GM18519 (cell line): ENCODE results near the gene GATAD2A.
"Not testable (repeated sequence)": the region's sequence is repeated elsewhere in the genome, so short reads cannot be mapped to it uniquely, and the experiment has no call there.

Source experiments
- ATAC-seq: cut with Tn5 transposase; IDR thresholded peaks from one replicate; pipeline ENCODE4 v1.9.1; 2021; ENCODE audit warnings: mild to moderate bottlenecking, moderate library complexity; ENCODE audit not compliant: unreplicated experiment, low FRiP score

Gene GATAD2A

GRCh38 chr19:19388568-19389555 is 16.6 kb upstream of the GATAD2A start:
- no peak for ATAC-seq

GRCh38 chr19:19389683-19390082 is 15.8 kb upstream of the GATAD2A start:
- ATAC-seq: not testable (repeated sequence)

GRCh38 chr19:19394333-19394732 is 11.1 kb upstream of the GATAD2A start:
- not testable (repeated sequence) for ATAC-seq

GRCh38 chr19:19399733-19400433 is 5.6 kb upstream of the GATAD2A start:
- no peak for ATAC-seq

GRCh38 chr19:19402656-19403372 is 2.7 kb upstream of the GATAD2A start:
- ATAC-seq: no peak

- no peak for ATAC-seq
Measured at GRCh38 chr19:19403373-19403901, 2.0 kb upstream of the GATAD2A start.

- no peak for ATAC-seq
Measured at GRCh38 chr19:19405971-19406877, 749 bp downstream of the GATAD2A start.

GRCh38 chr19:19406878-19407632 is 1.6 kb downstream of the GATAD2A start:
- no peak for ATAC-seq

GRCh38 chr19:19407633-19407930 is 2.1 kb downstream of the GATAD2A start:
- no peak for ATAC-seq

- ATAC-seq: no peak
Measured at GRCh38 chr19:19409205-19409604, 3.7 kb downstream of the GATAD2A start.

- ATAC-seq: no peak
Measured at GRCh38 chr19:19409631-19410030, 4.2 kb downstream of the GATAD2A start.

- no peak for ATAC-seq
Measured at GRCh38 chr19:19410553-19411550, 5.4 kb downstream of the GATAD2A start.

- ATAC-seq: no peak
Measured at GRCh38 chr19:19416280-19416679, 10.8 kb downstream of the GATAD2A start.

- ATAC-seq: no peak
Measured at GRCh38 chr19:19417046-19417445, 11.6 kb downstream of the GATAD2A start.

- no peak for ATAC-seq
Measured at GRCh38 chr19:19417628-19418245, 12.3 kb downstream of the GATAD2A start.

GRCh38 chr19:19418555-19419260 is 13.2 kb downstream of the GATAD2A start:
- ATAC-seq: no peak
